HG03439 (cell line): ENCODE measurements around the gene CYB5RL.
"Not testable (repeated sequence)": the region's sequence is repeated elsewhere in the genome, so short reads cannot be mapped to it uniquely, and the experiment has no call there.

Experiments
- ATAC-seq: cut with Tn5 transposase; IDR thresholded peaks from one replicate; pipeline ENCODE4 v1.9.1; 2021; ENCODE audit warnings: mild to moderate bottlenecking, moderate library complexity; ENCODE audit not compliant: unreplicated experiment

Gene CYB5RL

GRCh38 chr1:54191525-54191924 lies 8.3 kb downstream of the CYB5RL start:
- no peak for ATAC-seq

DNA sequence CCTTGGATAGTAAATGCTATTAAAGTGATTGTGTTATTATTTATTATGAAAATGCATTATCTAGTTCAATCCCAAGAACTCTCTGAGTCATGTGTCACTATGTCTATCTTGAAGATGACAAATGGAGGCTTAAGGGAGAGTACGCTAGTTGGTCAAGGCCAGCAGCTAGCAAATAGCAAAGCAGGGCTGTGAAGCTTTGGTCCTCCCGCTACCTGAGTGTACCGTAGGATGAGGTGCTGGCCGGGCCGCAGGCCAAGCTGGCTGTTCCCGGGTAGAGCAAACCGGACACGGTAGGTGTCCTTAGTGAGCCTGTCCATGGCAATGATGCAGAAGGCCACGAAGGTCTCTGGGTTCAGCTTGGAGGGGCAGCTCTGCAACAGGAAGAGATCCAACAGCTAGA lies 9.3 kb downstream of the CYB5RL start:
- no peak for ATAC-seq

- ATAC-seq = no peak
Measured at GRCh38 chr1:54188291-54188690, 11.5 kb downstream of the CYB5RL start.

- no peak for ATAC-seq
Measured at GRCh38 chr1:54186056-54186455, 13.8 kb downstream of the CYB5RL start.

DNA sequence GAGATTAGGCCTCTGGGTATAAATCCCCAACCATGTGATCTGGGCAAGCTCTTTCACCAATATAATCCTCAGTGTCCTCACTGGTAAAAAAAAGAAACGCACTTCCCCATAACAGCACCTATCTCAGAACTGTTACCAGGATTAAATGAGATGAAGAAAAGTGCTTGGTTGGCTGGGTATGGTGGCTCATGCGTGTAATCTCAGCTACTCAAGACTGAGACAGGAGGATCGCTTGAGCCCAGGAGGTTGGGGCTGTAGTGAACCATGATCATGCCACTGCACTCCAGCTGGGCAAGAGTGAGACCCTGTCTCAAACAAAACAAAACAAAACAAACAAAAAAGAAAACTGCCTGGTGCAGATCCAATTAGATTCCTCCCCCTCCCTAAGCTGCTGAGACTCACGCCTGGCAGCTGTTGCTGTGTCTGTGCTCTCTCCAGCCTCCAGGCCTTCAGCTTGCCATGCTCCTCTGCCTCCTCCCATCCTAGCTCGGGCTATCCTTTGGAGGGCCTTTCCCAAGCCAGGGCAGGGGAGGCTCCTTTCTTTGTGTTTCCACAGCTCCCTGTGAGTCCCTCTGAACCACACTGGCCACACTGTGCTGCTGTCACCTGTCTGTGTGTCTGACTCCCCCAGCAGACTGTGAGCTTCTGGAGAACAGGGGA lies 19.0 kb downstream of the CYB5RL start:
- ATAC-seq = no peak

- no peak for ATAC-seq
Measured at GRCh38 chr1:54178296-54179070, 21.3 kb downstream of the CYB5RL start.

GRCh38 chr1:54177726-54178125 lies 22.1 kb downstream of the CYB5RL start:
- ATAC-seq = no peak

DNA sequence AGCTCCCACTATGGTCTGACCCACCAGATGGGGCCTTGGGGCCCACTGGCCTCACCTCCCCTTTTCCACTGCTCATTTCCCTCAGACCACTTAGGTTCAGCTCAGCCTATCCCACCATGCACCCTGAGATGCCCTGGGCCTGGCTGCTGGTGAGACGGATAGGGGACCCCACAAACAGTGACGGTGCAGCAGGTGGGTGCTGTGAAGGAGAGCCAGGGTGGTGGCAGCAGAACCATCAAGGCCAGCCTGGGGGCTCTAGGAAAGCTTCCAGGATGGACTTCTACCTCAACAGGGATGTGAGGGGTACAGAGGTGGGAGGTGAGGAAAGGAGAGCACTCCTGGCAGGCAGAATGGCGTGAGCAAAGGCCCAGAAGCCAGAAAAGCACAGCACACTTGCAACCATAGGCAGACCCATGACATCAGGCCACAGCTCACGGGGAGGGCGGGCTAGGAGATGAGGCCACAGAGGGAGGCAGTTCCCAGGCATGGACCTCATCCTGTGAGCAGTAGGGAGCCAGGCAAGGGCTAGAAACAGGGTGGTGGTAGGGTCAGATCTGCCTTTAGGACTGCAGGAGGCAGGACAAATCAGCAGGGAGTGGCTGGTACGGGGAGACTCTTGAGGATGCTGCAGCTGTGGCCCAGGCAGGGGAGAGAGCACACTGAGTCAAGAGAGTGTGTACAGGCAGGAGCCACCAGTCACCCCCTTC lies 23.1 kb downstream of the CYB5RL start:
- no peak for ATAC-seq

DNA sequence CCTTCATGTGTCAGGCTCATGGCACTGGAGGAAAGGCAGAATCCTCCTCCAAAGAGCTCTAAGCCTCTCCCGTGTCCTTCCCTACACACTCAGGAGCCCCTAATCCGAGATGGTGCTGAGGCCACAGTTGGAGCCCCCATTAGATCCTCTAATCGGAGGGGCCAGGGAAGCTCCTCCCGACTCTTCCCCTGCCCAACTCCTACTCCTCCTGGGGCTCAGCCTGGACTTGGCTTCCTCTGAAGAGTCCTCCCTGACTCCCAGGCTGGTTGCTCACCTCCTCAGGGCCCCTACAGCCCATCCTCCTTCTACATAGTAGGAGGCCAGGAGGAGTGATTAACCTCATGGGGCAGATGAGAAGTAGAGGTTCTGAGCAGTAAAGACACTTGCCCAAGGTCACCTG lies 25.7 kb downstream of the CYB5RL start:
- no peak for ATAC-seq

- ATAC-seq = no peak
Measured at GRCh38 chr1:54173681-54174080, 26.1 kb downstream of the CYB5RL start.

- ATAC-seq = no peak
Measured at GRCh38 chr1:54172614-54173599, 26.9 kb downstream of the CYB5RL start.

DNA sequence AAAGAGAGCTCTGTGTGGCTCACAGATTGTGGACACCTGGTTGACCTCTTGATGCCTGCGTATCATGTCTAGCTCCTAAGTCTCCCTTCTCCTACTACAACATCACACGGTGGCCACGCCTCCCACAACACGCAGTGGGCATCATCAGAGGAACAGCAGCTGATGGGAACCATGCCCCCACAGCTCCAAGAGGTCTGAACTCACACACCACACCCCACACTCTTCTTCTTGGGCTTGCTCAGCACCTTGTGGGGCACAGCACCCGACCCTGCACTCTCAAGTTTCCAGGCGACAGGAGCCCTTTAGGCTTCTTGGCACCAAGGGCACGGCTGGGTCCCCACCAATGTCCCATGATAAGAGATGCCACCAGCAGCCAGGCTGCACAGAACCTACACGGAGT lies 28.2 kb downstream of the CYB5RL start:
- no peak for ATAC-seq

GRCh38 chr1:54171016-54171415 lies 28.8 kb downstream of the CYB5RL start:
- ATAC-seq = no peak

DNA sequence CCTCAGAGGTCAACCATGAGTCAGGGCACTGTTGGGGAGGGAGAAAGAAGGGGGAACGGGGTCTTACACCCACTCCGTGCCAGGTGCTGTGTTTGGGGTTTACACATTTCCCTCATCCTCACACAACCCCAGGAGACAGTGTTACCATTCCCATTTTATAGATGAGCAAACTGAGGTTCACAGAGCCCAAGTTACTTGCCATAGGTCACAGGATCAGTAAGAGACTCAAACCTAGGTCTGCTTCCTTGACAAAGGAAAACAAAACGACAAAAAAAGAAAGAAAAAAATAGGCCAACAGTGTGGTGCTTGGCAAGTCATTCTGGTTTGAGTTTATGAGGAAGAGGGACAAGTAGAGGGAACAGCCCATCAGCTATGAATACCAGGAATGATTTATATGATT lies 30.8 kb downstream of the CYB5RL start:
- ATAC-seq = no peak

- no peak for ATAC-seq
Measured at GRCh38 chr1:54168206-54168965, 31.4 kb downstream of the CYB5RL start.

DNA sequence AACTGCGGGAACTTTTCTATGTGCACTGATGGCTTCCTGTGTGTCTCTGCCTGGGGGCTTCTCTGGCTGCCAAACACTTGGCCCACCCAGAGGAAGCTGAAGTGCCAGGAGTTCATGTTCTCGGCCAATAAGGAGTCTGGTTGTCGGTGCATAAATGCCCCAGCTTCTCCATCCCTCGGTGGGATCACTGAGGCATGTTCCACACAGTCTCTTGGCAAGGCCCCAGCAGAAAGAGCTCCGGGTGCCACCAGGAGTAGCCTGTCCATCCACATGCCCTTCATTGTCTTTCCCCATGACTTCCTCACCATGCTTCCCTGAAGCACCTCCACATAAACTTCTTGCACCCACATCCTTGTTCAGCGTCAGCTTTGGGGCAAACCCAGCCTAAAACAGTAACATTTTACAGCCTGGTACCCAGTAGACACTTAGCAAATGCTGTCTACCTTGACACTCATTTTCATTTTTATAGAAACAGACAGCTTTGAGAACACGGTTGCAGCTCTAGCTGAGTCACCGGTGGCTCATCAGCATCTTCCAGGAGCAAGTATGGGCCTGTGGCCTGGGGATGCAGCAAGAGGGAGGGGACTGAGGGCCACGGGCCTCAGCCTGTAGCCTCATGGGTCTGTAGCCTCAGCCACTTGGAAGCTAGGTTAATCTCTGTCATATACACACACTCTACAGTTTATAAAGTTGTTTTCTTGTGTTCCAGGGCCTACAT lies 32.2 kb downstream of the CYB5RL start:
- no peak for ATAC-seq

- not testable (repeated sequence) for ATAC-seq
Measured at GRCh38 chr1:54166357-54166756, 33.5 kb downstream of the CYB5RL start.

- no peak for ATAC-seq
Measured at GRCh38 chr1:54165146-54165545, 34.7 kb downstream of the CYB5RL start.

DNA sequence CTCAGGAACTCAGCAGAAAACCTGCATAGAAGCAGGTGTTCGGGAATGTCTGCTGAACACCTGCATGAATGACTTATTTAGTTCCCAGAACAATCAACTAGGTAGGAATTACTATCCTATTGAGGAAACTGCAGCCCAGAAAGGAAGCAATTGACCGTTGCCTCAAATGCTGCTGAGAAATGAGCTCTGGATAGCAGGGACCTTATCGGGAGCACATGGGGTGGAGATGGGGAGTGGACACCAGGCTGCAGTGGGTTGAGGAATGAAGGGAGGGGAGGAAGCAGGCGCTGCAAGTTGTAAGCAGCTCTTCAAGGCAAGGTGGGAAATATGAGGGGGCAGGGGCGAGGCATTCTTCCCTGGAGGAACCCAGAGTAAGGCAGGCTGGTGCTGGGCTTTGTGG lies 36.3 kb downstream of the CYB5RL start:
- ATAC-seq = no peak
